ENCODE results near the gene TEX19.

DNA sequence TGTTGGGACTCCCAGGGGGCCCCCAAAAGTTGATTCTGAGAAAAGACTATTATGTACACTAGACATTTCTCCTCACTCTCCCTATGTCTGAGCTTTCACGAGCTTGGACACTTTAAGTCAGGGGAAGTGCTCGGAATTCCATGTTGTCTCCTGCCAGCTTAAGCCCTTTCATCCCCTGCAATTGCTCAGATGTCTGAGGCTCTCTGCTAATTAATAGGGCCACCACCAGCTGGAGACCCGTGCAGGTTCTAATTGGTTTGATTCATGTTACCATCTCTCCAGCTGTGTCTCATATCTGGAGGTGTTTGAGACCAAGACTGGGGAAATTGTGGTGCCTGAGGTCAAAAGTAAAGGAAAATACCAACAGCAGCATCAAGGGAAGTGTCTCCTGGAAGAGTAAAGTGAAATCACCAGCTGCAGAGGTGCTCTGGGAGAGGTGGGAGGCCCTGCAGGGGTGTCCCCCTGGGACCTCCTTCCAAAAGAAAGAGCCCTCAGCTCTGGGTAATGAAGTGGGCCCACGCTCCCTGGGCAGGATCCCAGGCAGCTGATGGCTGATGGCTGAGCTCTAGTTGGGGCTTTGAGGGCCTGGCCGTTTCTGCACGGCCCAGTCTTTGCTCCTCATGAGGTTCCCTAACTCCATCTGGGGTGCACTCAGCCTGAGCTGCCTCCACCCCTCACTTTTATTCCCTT, 6.7 kb downstream of the TEX19 start:
- TF ChIP-seq CTCF (conservative IDR thresholded peaks at IDR 0.05; ENCODE audit: low read depth in 2 of 2) (no peak), EZH2 (IDR thresholded peaks at IDR 0.05; ENCODE audit: low read depth, unreplicated experiment) (no peak), POLR2AphosphoS5 (IDR thresholded peaks at IDR 0.05; ENCODE audit: low read depth) (no peak), ETS1 (IDR thresholded peaks at IDR 0.05) (no peak)
- TF ChIP-seq, protein P1, sequence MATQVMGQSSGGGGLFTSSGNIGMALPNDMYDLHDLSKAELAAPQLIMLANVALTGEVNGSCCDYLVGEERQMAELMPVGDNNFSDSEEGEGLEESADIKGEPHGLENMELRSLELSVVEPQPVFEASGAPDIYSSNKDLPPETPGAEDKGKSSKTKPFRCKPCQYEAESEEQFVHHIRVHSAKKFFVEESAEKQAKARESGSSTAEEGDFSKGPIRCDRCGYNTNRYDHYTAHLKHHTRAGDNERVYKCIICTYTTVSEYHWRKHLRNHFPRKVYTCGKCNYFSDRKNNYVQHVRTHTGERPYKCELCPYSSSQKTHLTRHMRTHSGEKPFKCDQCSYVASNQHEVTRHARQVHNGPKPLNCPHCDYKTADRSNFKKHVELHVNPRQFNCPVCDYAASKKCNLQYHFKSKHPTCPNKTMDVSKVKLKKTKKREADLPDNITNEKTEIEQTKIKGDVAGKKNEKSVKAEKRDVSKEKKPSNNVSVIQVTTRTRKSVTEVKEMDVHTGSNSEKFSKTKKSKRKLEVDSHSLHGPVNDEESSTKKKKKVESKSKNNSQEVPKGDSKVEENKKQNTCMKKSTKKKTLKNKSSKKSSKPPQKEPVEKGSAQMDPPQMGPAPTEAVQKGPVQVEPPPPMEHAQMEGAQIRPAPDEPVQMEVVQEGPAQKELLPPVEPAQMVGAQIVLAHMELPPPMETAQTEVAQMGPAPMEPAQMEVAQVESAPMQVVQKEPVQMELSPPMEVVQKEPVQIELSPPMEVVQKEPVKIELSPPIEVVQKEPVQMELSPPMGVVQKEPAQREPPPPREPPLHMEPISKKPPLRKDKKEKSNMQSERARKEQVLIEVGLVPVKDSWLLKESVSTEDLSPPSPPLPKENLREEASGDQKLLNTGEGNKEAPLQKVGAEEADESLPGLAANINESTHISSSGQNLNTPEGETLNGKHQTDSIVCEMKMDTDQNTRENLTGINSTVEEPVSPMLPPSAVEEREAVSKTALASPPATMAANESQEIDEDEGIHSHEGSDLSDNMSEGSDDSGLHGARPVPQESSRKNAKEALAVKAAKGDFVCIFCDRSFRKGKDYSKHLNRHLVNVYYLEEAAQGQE (IDR thresholded peaks at IDR 0.05; ENCODE audit: unreplicated experiment): no peak

All from GM23338 (cell line).